Measurements from ENCODE around the gene TMEM72.

The TMEM72 gene

GRCh38 chr10:44888886-44889285, 22.3 kb upstream of the TMEM72 start:
- Histone ChIP-seq H3K4me3 (ENCODE audit: control insufficient read depth in 1 of 7, extremely low read depth in 1 of 7, insufficient read depth in 4 of 7, low read depth in 2 of 7, low read length in 6 of 7) (no peak overlapping the region), H3K4me1 (ENCODE audit: control extremely low read depth in 1 of 4, control insufficient read depth in 4 of 4, insufficient read depth in 4 of 4, low read length in 3 of 4) (peaks cover 0 to 2% (median under 1%) of the 10 kb centered on the region in 4 experiments), H3K27me3 (replicated peaks in 2 of 5; ENCODE audit: control insufficient read depth in 4 of 5, insufficient read depth in 5 of 5, low read length in 4 of 5) (no peaks in the 10 kb centered on the region), H3K27ac (ENCODE audit: insufficient read depth in 1 of 2, low read depth in 1 of 2, low read length in 2 of 2, poor library complexity in 1 of 2, severe bottlenecking in 2 of 2) (no peak overlapping the region), H3K36me3 (ENCODE audit: control insufficient read depth in 4 of 4, insufficient read depth in 4 of 4, low read length in 3 of 4) (no peaks in the 10 kb centered on the region), H3K9me3 (ENCODE audit: control extremely low read depth in 1 of 5, control insufficient read depth in 4 of 5, insufficient read depth in 2 of 5, low read depth in 1 of 5, low read length in 4 of 5) (no peaks in the 10 kb centered on the region)
- WGBS (ENCODE audit: insufficient coverage): 95% methylated on average over 3 of the region's 4 CpGs
- ChIA-PET POLR2A (no interaction called here), CTCF (interaction anchor here (1.0 to 1.1 kb wide), 2 partner anchors 15 to 17 kb away, joined by 3 read pairs; no protein-coding TSS in a partner anchor)
- no peak for DNase-seq

DNA sequence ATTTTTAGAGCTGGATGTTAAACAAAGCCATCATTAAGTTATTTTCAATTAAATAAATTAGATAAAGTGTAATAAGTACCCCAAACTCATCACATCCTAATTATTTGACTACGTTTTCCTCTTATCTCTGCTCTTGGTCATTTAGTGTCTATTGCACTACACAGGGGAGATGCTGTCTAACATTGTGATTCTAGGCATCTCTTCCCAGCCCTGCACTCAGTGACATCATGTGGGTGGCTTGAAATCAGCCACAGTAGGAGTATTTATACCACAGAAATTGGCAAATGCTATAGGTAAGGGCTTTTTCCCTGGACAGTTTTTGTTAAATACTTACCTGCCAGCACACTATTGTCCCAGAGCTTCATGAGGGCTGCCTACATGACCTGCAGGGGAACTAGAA, 21.3 kb upstream of the TMEM72 start:
- CTCF ChIA-PET: interaction anchor here (1.0 to 1.1 kb wide), 3 partner anchors 14 to 43 kb away, joined by 3 read pairs; no protein-coding TSS in a partner anchor

GRCh38 chr10:44890696-44891563, 20.2 kb upstream of the TMEM72 start:
- ChIA-PET CTCF (interaction anchor here (0.9 to 1.0 kb wide), 2 partner anchors 12 to 42 kb away, joined by 3 read pairs; no protein-coding TSS in a partner anchor), POLR2A (no interaction called here)
- DNase-seq: no peak
- Histone ChIP-seq H3K36me3 (ENCODE audit: control insufficient read depth in 4 of 4, insufficient read depth in 4 of 4, low read length in 3 of 4) (no peaks in the 10 kb centered on the region), H3K27ac (ENCODE audit: insufficient read depth in 1 of 2, low read depth in 1 of 2, low read length in 2 of 2, poor library complexity in 1 of 2, severe bottlenecking in 2 of 2) (no peak overlapping the region), H3K27me3 (replicated peaks in 2 of 5; ENCODE audit: control insufficient read depth in 4 of 5, insufficient read depth in 5 of 5, low read length in 4 of 5) (no peaks in the 10 kb centered on the region), H3K4me1 (ENCODE audit: control extremely low read depth in 1 of 4, control insufficient read depth in 4 of 4, insufficient read depth in 4 of 4, low read length in 3 of 4) (peaks cover 0 to 5% (median 0%) of the 10 kb centered on the region in 4 experiments), H3K9me3 (ENCODE audit: control extremely low read depth in 1 of 5, control insufficient read depth in 4 of 5, insufficient read depth in 2 of 5, low read depth in 1 of 5, low read length in 4 of 5) (no peaks in the 10 kb centered on the region), H3K4me3 (ENCODE audit: control insufficient read depth in 1 of 7, extremely low read depth in 1 of 7, insufficient read depth in 4 of 7, low read depth in 2 of 7, low read length in 6 of 7) (no peak overlapping the region)
- 100% methylated on average over 4 of the region's 6 CpGs for WGBS (ENCODE audit: insufficient coverage)

More for the DNA sequence above, 21.3 kb upstream of the TMEM72 start:
- POLR2A ChIA-PET: no interaction called here
- H3K4me1 ChIP-seq (ENCODE audit: control extremely low read depth in 1 of 4, control insufficient read depth in 4 of 4, insufficient read depth in 4 of 4, low read length in 3 of 4): peaks cover 0 to 3% (median 0%) of the 10 kb centered on the region in 4 experiments
- no peaks in the 10 kb centered on the region for H3K9me3 ChIP-seq (ENCODE audit: control extremely low read depth in 1 of 5, control insufficient read depth in 4 of 5, insufficient read depth in 2 of 5, low read depth in 1 of 5, low read length in 4 of 5)
- H3K27ac ChIP-seq (ENCODE audit: insufficient read depth in 1 of 2, low read depth in 1 of 2, low read length in 2 of 2, poor library complexity in 1 of 2, severe bottlenecking in 2 of 2): no peak overlapping the region
- no peak for DNase-seq
- H3K27me3 ChIP-seq (replicated peaks in 2 of 5; ENCODE audit: control insufficient read depth in 4 of 5, insufficient read depth in 5 of 5, low read length in 4 of 5): no peaks in the 10 kb centered on the region
- no peaks in the 10 kb centered on the region for H3K36me3 ChIP-seq (ENCODE audit: control insufficient read depth in 4 of 4, insufficient read depth in 4 of 4, low read length in 3 of 4)
- no CpG with 5 or more reads among the region's 1 CpG for WGBS (ENCODE audit: insufficient coverage)
- no peak overlapping the region for H3K4me3 ChIP-seq (ENCODE audit: control insufficient read depth in 1 of 7, extremely low read depth in 1 of 7, insufficient read depth in 4 of 7, low read depth in 2 of 7, low read length in 6 of 7)

- Histone ChIP-seq H3K27me3 (replicated peaks in 2 of 5; ENCODE audit: control insufficient read depth in 4 of 5, insufficient read depth in 5 of 5, low read length in 4 of 5) (no peaks in the 10 kb centered on the region), H3K27ac (ENCODE audit: insufficient read depth in 1 of 2, low read depth in 1 of 2, low read length in 2 of 2, poor library complexity in 1 of 2, severe bottlenecking in 2 of 2) (no peak overlapping the region), H3K9me3 (ENCODE audit: control extremely low read depth in 1 of 5, control insufficient read depth in 4 of 5, insufficient read depth in 2 of 5, low read depth in 1 of 5, low read length in 4 of 5) (no peaks in the 10 kb centered on the region), H3K4me1 (ENCODE audit: control extremely low read depth in 1 of 4, control insufficient read depth in 4 of 4, insufficient read depth in 4 of 4, low read length in 3 of 4) (peaks cover 0 to 5% (median 0%) of the 10 kb centered on the region in 4 experiments), H3K4me3 (ENCODE audit: control insufficient read depth in 1 of 7, extremely low read depth in 1 of 7, insufficient read depth in 4 of 7, low read depth in 2 of 7, low read length in 6 of 7) (no peak overlapping the region), H3K36me3 (ENCODE audit: control insufficient read depth in 4 of 4, insufficient read depth in 4 of 4, low read length in 3 of 4) (no peaks in the 10 kb centered on the region)
- no peak for DNase-seq
- 91% methylated on average over 1 of the region's 1 CpG for WGBS (ENCODE audit: insufficient coverage)
- ChIA-PET CTCF (no interaction called here), POLR2A (no interaction called here)
Measured at GRCh38 chr10:44891721-44892120, 19.4 kb upstream of the TMEM72 start.

DNA sequence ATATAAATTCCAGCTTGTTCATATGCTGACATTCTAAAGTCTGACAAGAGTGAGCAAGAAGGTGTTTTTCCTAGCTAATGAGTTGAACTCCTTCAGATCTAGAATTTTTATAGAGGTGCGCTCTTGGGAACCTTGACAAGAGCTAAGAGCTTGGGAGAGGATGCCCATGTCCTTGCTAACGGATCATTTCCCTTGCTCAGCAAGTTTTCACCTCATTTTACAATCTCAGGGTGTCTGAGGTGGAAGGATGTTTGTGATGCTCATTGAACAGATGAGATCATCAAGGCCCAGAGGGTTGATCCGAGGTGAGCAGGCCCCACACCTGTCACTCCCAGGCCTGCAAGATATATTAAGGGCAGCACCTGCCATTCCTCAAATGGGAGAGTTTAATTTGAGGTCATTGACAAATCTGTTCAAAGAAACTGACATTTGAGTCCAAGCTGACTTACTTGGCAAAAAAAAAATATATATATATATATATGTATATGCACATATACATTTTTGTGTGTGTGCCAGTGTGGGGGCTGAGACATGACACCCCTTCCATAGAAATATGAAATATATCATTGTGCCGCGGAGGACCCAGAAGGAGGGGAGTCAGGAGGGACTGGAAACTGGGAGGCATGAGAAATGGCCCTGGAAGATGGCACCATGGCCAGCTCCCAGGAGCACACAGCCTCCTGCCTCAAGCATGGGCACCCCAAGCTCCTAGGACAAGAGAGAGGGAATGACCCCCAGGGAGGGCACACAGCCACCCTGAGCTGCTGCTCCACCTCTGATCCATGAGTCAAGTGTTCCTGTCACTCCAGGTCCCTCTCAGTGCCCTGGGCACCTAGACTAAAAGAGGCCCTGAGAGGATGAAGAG, 17.3 kb upstream of the TMEM72 start:
- POLR2A ChIA-PET: interaction anchor here (0.8 kb wide), 1 partner anchor 15 kb away, joined by 3 read pairs; no protein-coding TSS in a partner anchor
- 100% methylated on average over 3 of the region's 5 CpGs for WGBS (ENCODE audit: insufficient coverage)
- Histone ChIP-seq H3K9me3 (ENCODE audit: control extremely low read depth in 1 of 5, control insufficient read depth in 4 of 5, insufficient read depth in 2 of 5, low read depth in 1 of 5, low read length in 4 of 5) (peaks cover 0 to 6% (median 0%) of the 10 kb centered on the region in 5 experiments), H3K4me3 (ENCODE audit: control insufficient read depth in 1 of 7, extremely low read depth in 1 of 7, insufficient read depth in 4 of 7, low read depth in 2 of 7, low read length in 6 of 7) (no peak overlapping the region), H3K4me1 (ENCODE audit: control extremely low read depth in 1 of 4, control insufficient read depth in 4 of 4, insufficient read depth in 4 of 4, low read length in 3 of 4) (peaks cover 0 to 9% (median 0%) of the 10 kb centered on the region in 4 experiments), H3K36me3 (ENCODE audit: control insufficient read depth in 4 of 4, insufficient read depth in 4 of 4, low read length in 3 of 4) (no peaks in the 10 kb centered on the region), H3K27ac (ENCODE audit: insufficient read depth in 1 of 2, low read depth in 1 of 2, low read length in 2 of 2, poor library complexity in 1 of 2, severe bottlenecking in 2 of 2) (no peak overlapping the region), H3K27me3 (replicated peaks in 2 of 5; ENCODE audit: control insufficient read depth in 4 of 5, insufficient read depth in 5 of 5, low read length in 4 of 5) (no peaks in the 10 kb centered on the region)
- no peak for DNase-seq
- CTCF ChIA-PET: interaction anchor here (0.7 to 1.7 kb wide), 3 partner anchors 12 to 31 kb away, joined by 3 to 5 read pairs (median 4); no protein-coding TSS in a partner anchor

DNA sequence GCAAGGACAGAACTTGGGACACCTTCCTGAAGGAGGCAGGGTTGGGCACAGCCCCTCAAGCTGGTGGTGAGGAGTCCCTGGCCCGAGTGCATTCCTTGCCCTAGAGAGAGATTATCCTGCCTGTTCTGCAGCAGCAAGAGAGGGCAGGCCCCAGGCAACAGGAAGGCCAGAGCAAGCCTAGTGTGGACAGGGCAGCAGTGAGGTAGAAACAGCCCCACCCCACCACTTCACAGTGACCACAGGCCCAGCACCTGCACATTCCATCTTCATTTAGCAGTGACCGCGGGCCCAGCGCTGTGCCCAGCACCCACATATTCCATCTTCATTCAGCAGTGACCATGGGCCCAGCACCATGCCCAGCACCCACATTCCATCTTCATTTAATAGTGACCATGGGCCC, 16.4 kb upstream of the TMEM72 start:
- WGBS (ENCODE audit: insufficient coverage): 97% methylated on average over 4 of the region's 4 CpGs
- CTCF ChIA-PET: interaction anchor here (0.7 to 1.7 kb wide), 3 partner anchors 13 to 30 kb away, joined by 3 to 5 read pairs (median 4); no protein-coding TSS in a partner anchor

More for the DNA sequence above, 16.4 kb upstream of the TMEM72 start:
- no peak for DNase-seq
- Histone ChIP-seq H3K36me3 (ENCODE audit: control insufficient read depth in 4 of 4, insufficient read depth in 4 of 4, low read length in 3 of 4) (no peaks in the 10 kb centered on the region), H3K4me3 (ENCODE audit: control insufficient read depth in 1 of 7, extremely low read depth in 1 of 7, insufficient read depth in 4 of 7, low read depth in 2 of 7, low read length in 6 of 7) (no peak overlapping the region), H3K27ac (ENCODE audit: insufficient read depth in 1 of 2, low read depth in 1 of 2, low read length in 2 of 2, poor library complexity in 1 of 2, severe bottlenecking in 2 of 2) (no peak overlapping the region), H3K9me3 (ENCODE audit: control extremely low read depth in 1 of 5, control insufficient read depth in 4 of 5, insufficient read depth in 2 of 5, low read depth in 1 of 5, low read length in 4 of 5) (peaks cover 0 to 6% (median 0%) of the 10 kb centered on the region in 5 experiments), H3K4me1 (ENCODE audit: control extremely low read depth in 1 of 4, control insufficient read depth in 4 of 4, insufficient read depth in 4 of 4, low read length in 3 of 4) (peaks cover 0 to 9% (median 0%) of the 10 kb centered on the region in 4 experiments), H3K27me3 (replicated peaks in 2 of 5; ENCODE audit: control insufficient read depth in 4 of 5, insufficient read depth in 5 of 5, low read length in 4 of 5) (no peaks in the 10 kb centered on the region)
- POLR2A ChIA-PET: interaction anchor here (0.8 kb wide), 1 partner anchor 16 kb away, joined by 3 read pairs; no protein-coding TSS in a partner anchor
